ENCODE results near the gene LAMA1. TPM values are rescaled to one million over a fixed set of nuclear protein-coding genes. Genes with fewer than 3 reads are reported as not detected.

The LAMA1 gene
- total RNA-seq, 1 donor from 2014 or later = 75.0 TPM

- Mint-ChIP-seq H3K27me3 (no peaks in the 10 kb centered on the region), H3K36me3 (peaks cover 18% of the 10 kb centered on the region), H3K9me3 (peaks cover 4% of the 10 kb centered on the region), H3K4me1 (ENCODE audit: unreplicated experiment) (peaks cover 5% of the 10 kb centered on the region), H3K27ac (no peak overlapping the region), H3K4me3 (no peak overlapping the region)
- DNase-seq (ENCODE audit: extremely low spot score, unreplicated experiment) = no peak
- TF ChIP-seq, protein P1, sequence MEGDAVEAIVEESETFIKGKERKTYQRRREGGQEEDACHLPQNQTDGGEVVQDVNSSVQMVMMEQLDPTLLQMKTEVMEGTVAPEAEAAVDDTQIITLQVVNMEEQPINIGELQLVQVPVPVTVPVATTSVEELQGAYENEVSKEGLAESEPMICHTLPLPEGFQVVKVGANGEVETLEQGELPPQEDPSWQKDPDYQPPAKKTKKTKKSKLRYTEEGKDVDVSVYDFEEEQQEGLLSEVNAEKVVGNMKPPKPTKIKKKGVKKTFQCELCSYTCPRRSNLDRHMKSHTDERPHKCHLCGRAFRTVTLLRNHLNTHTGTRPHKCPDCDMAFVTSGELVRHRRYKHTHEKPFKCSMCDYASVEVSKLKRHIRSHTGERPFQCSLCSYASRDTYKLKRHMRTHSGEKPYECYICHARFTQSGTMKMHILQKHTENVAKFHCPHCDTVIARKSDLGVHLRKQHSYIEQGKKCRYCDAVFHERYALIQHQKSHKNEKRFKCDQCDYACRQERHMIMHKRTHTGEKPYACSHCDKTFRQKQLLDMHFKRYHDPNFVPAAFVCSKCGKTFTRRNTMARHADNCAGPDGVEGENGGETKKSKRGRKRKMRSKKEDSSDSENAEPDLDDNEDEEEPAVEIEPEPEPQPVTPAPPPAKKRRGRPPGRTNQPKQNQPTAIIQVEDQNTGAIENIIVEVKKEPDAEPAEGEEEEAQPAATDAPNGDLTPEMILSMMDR (conservative IDR thresholded peaks at IDR 0.05) = no peak
Measured at GRCh38 chr18:6975084-6975483, 142.5 kb downstream of the LAMA1 start.

DNA sequence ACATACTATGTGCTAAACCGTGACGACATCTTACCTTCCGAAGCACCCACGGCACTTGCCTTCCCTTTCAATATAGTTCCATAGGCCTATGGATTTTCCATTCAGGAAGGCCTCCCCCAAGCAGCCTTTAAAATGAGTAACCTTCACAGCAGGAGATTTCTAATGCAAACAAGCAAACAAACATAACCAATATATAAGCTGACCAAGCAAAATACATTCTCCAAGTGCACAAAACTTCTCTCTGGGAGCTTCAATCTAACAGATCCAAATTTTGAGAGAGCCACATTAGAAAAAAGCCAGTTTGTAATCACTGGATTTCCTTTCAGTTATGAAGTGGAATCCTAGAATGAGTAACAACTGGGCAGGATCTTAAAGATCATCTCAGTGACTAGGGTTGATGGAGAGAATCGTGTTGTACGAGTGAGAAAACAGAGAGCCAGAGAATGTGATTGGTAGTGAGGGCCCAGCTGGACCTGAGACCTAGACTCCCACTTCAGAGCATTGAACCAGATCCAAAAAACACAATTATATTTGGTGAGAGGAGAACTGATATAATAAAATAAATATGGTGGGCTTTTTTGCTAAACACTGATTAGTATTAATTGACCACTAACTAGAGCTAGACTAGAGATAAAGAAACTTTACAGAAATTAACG is 145.6 kb downstream of the LAMA1 start:
- TF ChIP-seq, protein P1 (conservative IDR thresholded peaks at IDR 0.05) = no peak
- H3K4me1 Mint-ChIP-seq (ENCODE audit: unreplicated experiment) = peaks cover 5% of the 10 kb centered on the region
- H3K9me3 Mint-ChIP-seq = no peaks in the 10 kb centered on the region
- peaks cover 13% of the 10 kb centered on the region for H3K36me3 Mint-ChIP-seq
- no peak for DNase-seq (ENCODE audit: extremely low spot score, unreplicated experiment)
- no peak overlapping the region for H3K4me3 Mint-ChIP-seq
- no peaks in the 10 kb centered on the region for H3K27me3 Mint-ChIP-seq
- no peak overlapping the region for H3K27ac Mint-ChIP-seq

- H3K9me3 Mint-ChIP-seq = no peaks in the 10 kb centered on the region
- no peaks in the 10 kb centered on the region for H3K4me1 Mint-ChIP-seq (ENCODE audit: unreplicated experiment)
- H3K36me3 Mint-ChIP-seq = peaks cover 30% of the 10 kb centered on the region
- H3K27me3 Mint-ChIP-seq = no peaks in the 10 kb centered on the region
- no peak overlapping the region for H3K4me3 Mint-ChIP-seq
- TF ChIP-seq, protein P1 (conservative IDR thresholded peaks at IDR 0.05) = no peak
- H3K27ac Mint-ChIP-seq = no peak overlapping the region
- DNase-seq (ENCODE audit: extremely low spot score, unreplicated experiment) = no peak
Measured at GRCh38 chr18:6963452-6964097, 154.0 kb downstream of the LAMA1 start.

DNA sequence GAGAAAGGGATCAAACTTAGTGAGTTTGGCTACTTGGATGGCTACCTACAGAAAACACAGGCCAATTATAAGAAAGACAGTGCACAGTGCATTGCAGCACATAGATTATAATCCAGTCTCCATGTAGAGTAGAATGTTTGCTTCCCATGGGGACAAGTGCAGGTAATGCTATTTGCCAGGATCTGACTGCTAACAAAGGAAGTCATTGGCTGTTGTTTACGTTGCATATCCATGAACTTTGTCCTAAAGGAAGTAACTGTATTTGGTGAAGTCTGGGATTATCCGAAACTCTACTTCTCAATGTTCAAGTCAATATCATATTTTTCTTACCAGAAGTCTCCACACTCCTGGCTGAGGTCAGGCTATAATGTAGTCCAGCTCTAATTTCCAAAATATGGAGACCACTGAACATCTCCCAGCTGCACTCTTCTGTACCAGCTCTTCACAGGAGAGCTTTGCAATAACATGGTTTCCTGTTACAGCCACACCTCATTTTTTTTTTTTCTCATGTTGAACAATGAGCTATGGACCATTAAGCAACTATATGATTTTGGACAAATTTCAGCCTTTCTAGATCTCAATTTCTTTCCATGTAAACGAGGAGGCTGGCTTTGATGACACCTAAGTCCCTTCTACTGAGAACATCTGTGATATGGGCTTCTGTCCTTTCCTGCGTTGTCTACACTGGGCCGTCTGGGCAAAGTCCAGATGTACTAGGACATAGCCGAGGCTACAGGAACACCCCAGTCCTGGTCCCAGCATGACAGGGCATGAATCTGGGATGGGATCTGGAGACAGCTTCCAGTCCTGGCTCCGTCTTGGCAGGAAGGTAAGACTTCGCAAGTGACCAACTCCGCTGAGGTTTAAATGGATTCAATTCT is 154.8 kb downstream of the LAMA1 start:
- H3K9me3 Mint-ChIP-seq = no peaks in the 10 kb centered on the region
- TF ChIP-seq, protein P1 (conservative IDR thresholded peaks at IDR 0.05) = no peak
- no peak overlapping the region for H3K4me3 Mint-ChIP-seq
- no peak overlapping the region for H3K27ac Mint-ChIP-seq
- peaks cover 30% of the 10 kb centered on the region for H3K36me3 Mint-ChIP-seq
- no peaks in the 10 kb centered on the region for H3K27me3 Mint-ChIP-seq
- H3K4me1 Mint-ChIP-seq (ENCODE audit: unreplicated experiment) = no peaks in the 10 kb centered on the region
- DNase-seq (ENCODE audit: extremely low spot score, unreplicated experiment) = no peak

DNA sequence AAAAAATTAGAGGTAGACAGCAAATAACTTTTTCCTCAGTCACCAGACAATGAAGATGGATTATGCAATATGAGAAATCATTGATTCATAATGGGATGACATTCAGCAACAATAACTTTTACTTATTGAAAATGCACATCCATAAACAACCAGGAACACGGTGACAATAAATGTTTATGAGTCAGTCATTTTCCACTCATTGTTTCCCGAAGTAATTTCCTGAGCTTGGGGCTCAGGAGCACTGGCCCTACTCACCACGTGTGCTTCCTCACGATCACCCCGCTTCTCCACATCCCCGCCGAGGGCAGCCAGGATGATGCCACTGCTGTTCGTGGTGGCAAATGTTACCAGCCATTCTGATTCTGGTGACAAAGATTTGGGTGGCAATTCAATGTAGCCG is 156.3 kb downstream of the LAMA1 start:
- Mint-ChIP-seq H3K4me3 (no peak overlapping the region), H3K36me3 (peaks cover 25% of the 10 kb centered on the region), H3K9me3 (no peaks in the 10 kb centered on the region), H3K27ac (no peak overlapping the region), H3K4me1 (ENCODE audit: unreplicated experiment) (no peaks in the 10 kb centered on the region), H3K27me3 (no peaks in the 10 kb centered on the region)
- no peak for DNase-seq (ENCODE audit: extremely low spot score, unreplicated experiment)
- TF ChIP-seq, protein P1 (conservative IDR thresholded peaks at IDR 0.05) = no peak

Measured in type B pancreatic cell (in vitro differentiated cells).